GM12891 (cell line): ENCODE measurements around the gene TUT4.

ENCODE experiments used
- POLR2A ChIP-seq: IDR thresholded peaks from 2 replicates; pipeline ENCODE4 v1.6.1; 2011; ENCODE audit warnings: low read depth, low read length, control low read depth
- POLR2AphosphoS5 ChIP-seq: IDR thresholded peaks from 2 replicates; pipeline ENCODE4 v1.6.1; 2011; ENCODE audit warnings: low read depth, low read length, control low read depth
- POU2F2 ChIP-seq: IDR thresholded peaks from 2 replicates; pipeline ENCODE4 v1.6.1; 2011; ENCODE audit warnings: low read depth, mild to moderate bottlenecking, control low read depth, low read length, moderate library complexity
- SPI1 ChIP-seq: IDR thresholded peaks from 2 replicates; pipeline ENCODE4 v1.6.1; 2011; ENCODE audit warnings: low read depth, low read length, control low read depth

GRCh38 chr1:52476943-52477342 is 75.9 kb downstream of the TUT4 start:
- TF ChIP-seq POLR2A (no peak), POLR2AphosphoS5 (no peak), POU2F2 (no peak), SPI1 (no peak)
